IMR-90 (cell line): ENCODE data around the gene DNMT3A. TPM values are rescaled to one million over a fixed set of nuclear protein-coding genes. Genes with fewer than 3 reads are reported as not detected.

ENCODE experiments used
- ATAC-seq: fragments of 200-7000 bp; cut with Tn5 transposase; 2 replicates; pipeline ENCODE4 v1.9.1; 2020; ENCODE audit warnings: low read depth, mild to moderate bottlenecking, moderate library complexity
- BruUV-seq: library from RNA; stranded (reverse); fragments of 400-500 nt; replicated peaks from 2 replicates; lab custom pipeline; 2021; lab: Mats Ljungman, UMichigan
- CTCF ChIA-PET: fragments of 300-600 bp; formaldehyde crosslinking; extraction: SDS; loops from one replicate; lab custom pipeline; 2021; ENCODE audit warnings: antibody characterized with exemption; lab: Yijun Ruan, JAX
- POLR2A ChIA-PET: fragments of 300-600 bp; sonication (Branson Sonifier 250); formaldehyde crosslinking; loops from one replicate; lab custom pipeline; 2022; ENCODE audit warnings: antibody characterized with exemption; ENCODE audit not compliant: unreplicated experiment; lab: Charles Lee
- DNase-seq: peaks from one replicate; pipeline ENCODE4 v3.0.0; 2013
- H2AFZ ChIP-seq: replicated peaks from 2 replicates; pipeline ENCODE3; 2013; ENCODE audit warnings: low read length, mild to moderate bottlenecking; ENCODE audit not compliant: poor library complexity
- H2AK5ac ChIP-seq: 2 replicates; pipeline ENCODE4 v1.6.1; 2013; ENCODE audit warnings: low read depth, low read length, inconsistent platforms
- H2AK9ac ChIP-seq: replicated peaks from 2 replicates; pipeline ENCODE3; 2013; ENCODE audit warnings: mild to moderate bottlenecking, low read depth, low read length, moderate library complexity; ENCODE audit not compliant: poor library complexity
- H2BK120ac ChIP-seq: 2 replicates; pipeline ENCODE4 v1.6.1; 2013; ENCODE audit warnings: low read depth, low read length, inconsistent platforms
- H2BK15ac ChIP-seq: 3 replicates; pipeline ENCODE4 v1.6.1; 2013; ENCODE audit warnings: low read depth, low read length, inconsistent platforms
- H2BK20ac ChIP-seq: 2 replicates; pipeline ENCODE4 v1.6.1; 2013; ENCODE audit warnings: low read depth, mild to moderate bottlenecking, inconsistent platforms, low read length, moderate library complexity
- H2BK5ac ChIP-seq: 2 replicates; pipeline ENCODE4 v1.6.1; 2013; ENCODE audit warnings: mild to moderate bottlenecking, low read depth, low read length, inconsistent platforms; ENCODE audit not compliant: poor library complexity, severe bottlenecking
- H3K14ac ChIP-seq: replicated peaks from 2 replicates; pipeline ENCODE4 v1.6.1; 2013; ENCODE audit warnings: low read depth, low read length, inconsistent platforms
- H3K18ac ChIP-seq: 2 replicates; pipeline ENCODE4 v1.6.1; 2013; ENCODE audit warnings: low read depth, low read length, control low read depth
- H3K23ac ChIP-seq: 2 replicates; pipeline ENCODE4 v1.6.1; 2013; ENCODE audit warnings: low read depth, low read length, inconsistent platforms
- H3K27ac ChIP-seq: 2 replicates; pipeline ENCODE4 v1.5.1; 2013; ENCODE audit warnings: mild to moderate bottlenecking, control low read depth, low read length; ENCODE audit not compliant: insufficient read depth
- H3K27me3 ChIP-seq: 2 replicates; pipeline ENCODE4 v1.6.1; 2013; ENCODE audit warnings: low read length; ENCODE audit not compliant: control insufficient read depth, insufficient read depth
- H3K36me3 ChIP-seq: 2 replicates; pipeline ENCODE4 v1.6.1; 2013; ENCODE audit warnings: low read length, mixed read lengths; ENCODE audit not compliant: control insufficient read depth, insufficient read depth
- H3K4ac ChIP-seq: 2 replicates; pipeline ENCODE4 v1.6.1; 2013; ENCODE audit warnings: low read depth, low read length, inconsistent platforms
- H3K4me1 ChIP-seq: 2 replicates; pipeline ENCODE4 v1.6.1; 2013; ENCODE audit warnings: low read length, mixed read lengths; ENCODE audit not compliant: control insufficient read depth, insufficient read depth
- H3K4me2 ChIP-seq: 2 replicates; pipeline ENCODE4 v1.6.1; 2013; ENCODE audit warnings: low read depth, mild to moderate bottlenecking, control low read depth, low read length, moderate library complexity
- H3K4me3 ChIP-seq: 2 replicates; pipeline ENCODE4 v1.5.1; 2013; ENCODE audit warnings: low read depth, mild to moderate bottlenecking, control low read depth, low read length, moderate library complexity; ENCODE audit not compliant: insufficient read depth
- H3K56ac ChIP-seq: 2 replicates; pipeline ENCODE4 v1.6.1; 2013; ENCODE audit warnings: low read length, inconsistent platforms; ENCODE audit not compliant: insufficient read depth; ENCODE audit errors: extremely low read depth
- H3K79me1 ChIP-seq, 2 experiments: 2 replicates each; pipeline ENCODE4 v1.6.1; 2013; ENCODE audit warnings: low read length in 2 of 2, inconsistent platforms in 1 of 2, low read depth in 1 of 2
- H3K9ac ChIP-seq: 2 replicates; pipeline ENCODE4 v1.6.1; 2013; ENCODE audit warnings: low read depth, low read length, control low read depth
- H3K9me1 ChIP-seq: 2 replicates; pipeline ENCODE4 v1.6.1; 2013; ENCODE audit warnings: low read length, inconsistent platforms; ENCODE audit not compliant: insufficient read depth
- H3K9me3 ChIP-seq: 2 replicates; pipeline ENCODE4 v1.6.1; 2013; ENCODE audit warnings: low read length; ENCODE audit not compliant: control insufficient read depth, insufficient read depth
- H4K20me1 ChIP-seq: 2 replicates; pipeline ENCODE4 v1.6.1; 2013; ENCODE audit warnings: low read length, inconsistent platforms; ENCODE audit not compliant: insufficient read depth
- H4K5ac ChIP-seq: 2 replicates; pipeline ENCODE4 v1.6.1; 2013; ENCODE audit warnings: mild to moderate bottlenecking, low read depth, low read length, control low read depth
- H4K8ac ChIP-seq, 2 experiments: 2 replicates each; pipeline ENCODE4 v1.6.1; 2013; ENCODE audit warnings: low read depth in 2 of 2, low read length in 2 of 2, control low read depth in 1 of 2, inconsistent platforms in 1 of 2
- H4K91ac ChIP-seq: 2 replicates; pipeline ENCODE4 v1.6.1; 2013; ENCODE audit warnings: low read depth, low read length, inconsistent platforms; ENCODE audit not compliant: insufficient read depth
- CEBPB ChIP-seq: IDR thresholded peaks from 2 replicates; pipeline ENCODE4 v1.6.1; 2012; ENCODE audit warnings: low read depth, low read length, improper control_type of control experiment
- CHD1 ChIP-seq: IDR thresholded peaks from 2 replicates; pipeline ENCODE4 v1.6.1; 2012; ENCODE audit warnings: low read depth, low read length, improper control_type of control experiment
- MAFK ChIP-seq: IDR thresholded peaks from 2 replicates; pipeline ENCODE4 v1.6.1; 2012; ENCODE audit warnings: low read depth, low read length, improper control_type of control experiment
- MAZ ChIP-seq: IDR thresholded peaks from 2 replicates; pipeline ENCODE4 v1.6.1; 2012; ENCODE audit warnings: low read depth, mild to moderate bottlenecking, low read length, improper control_type of control experiment, moderate library complexity, borderline replicate concordance
- MXI1 ChIP-seq: IDR thresholded peaks from 2 replicates; pipeline ENCODE4 v1.6.1; 2012; ENCODE audit warnings: low read depth, mild to moderate bottlenecking, low read length, moderate library complexity, borderline replicate concordance
- NFE2L2 ChIP-seq: fragments of 150-350 bp; IDR thresholded peaks from 2 replicates; pipeline ENCODE4 v1.6.1; 2016; ENCODE audit warnings: low read depth, mild to moderate bottlenecking, low read length
- RAD21 ChIP-seq: IDR thresholded peaks from 2 replicates; pipeline ENCODE4 v1.6.1; 2012; ENCODE audit warnings: low read length, improper control_type of control experiment
- RCOR1 ChIP-seq: IDR thresholded peaks from 2 replicates; pipeline ENCODE4 v1.6.1; 2012; ENCODE audit warnings: mild to moderate bottlenecking, low read length, improper control_type of control experiment; ENCODE audit not compliant: insufficient replicate concordance
- RFX5 ChIP-seq: IDR thresholded peaks from 2 replicates; pipeline ENCODE4 v1.8.0; 2012; ENCODE audit warnings: low read depth, mild to moderate bottlenecking, low read length, moderate library complexity
- SMC3 ChIP-seq: fragments of 150-350 bp; IDR thresholded peaks from 2 replicates; pipeline ENCODE4 v1.6.1; 2016; ENCODE audit warnings: low read depth, mild to moderate bottlenecking, antibody characterized with exemption, low read length, moderate library complexity
- WGBS, 2 experiments: methylation state at CpG; one replicate each; pipeline versions ENCODE4 v1.1.5 to v1.1.7; 2013; ENCODE audit warnings: missing lambda C conversion rate in 2 of 2; ENCODE audit not compliant: insufficient read length in 1 of 2; ENCODE audit errors: extremely low coverage in 2 of 2; 5-methylcytosine and 5-hydroxymethylcytosine counted together
- dilution Hi-C: fragments of 300-500 bp; cut with HindIII; formaldehyde crosslinking; loops from one replicate; pipeline ENCODE4 v1.14.3; 2018; ENCODE audit warnings: low sequenced_read_pairs; ENCODE audit not compliant: unreplicated experiment
- in situ Hi-C: fragments of 300-500 bp; cut with MboI; formaldehyde crosslinking; loops from 3 replicates; pipeline ENCODE4 v1.14.3; 2019; ENCODE audit warnings: low sequenced_read_pairs, inconsistent platforms, mixed read lengths
- intact Hi-C: fragments of 100-400 bp; cut with micrococcal nuclease; formaldehyde crosslinking; loops from 2 replicates; pipeline ENCODE4 v1.10.0; 2022
- polyA plus RNA-seq, 3 experiments: library from polyadenylated mRNA; depleted of rRNA; stranded (reverse); fragments of >200 nt; gene quantifications; 2 replicates each; pipeline ENCODE4 v1.2.3, GENCODE V29; 2012; ENCODE audit warnings: low replicate concordance in 1 of 3
- total RNA-seq: library from RNA; depleted of rRNA; stranded (reverse); fragments of >200 nt; gene quantifications from 2 replicates; pipeline ENCODE4 v1.2.3, GENCODE V29; 2012
- TF ChIP-seq, protein P1 (sequence below): fragments of 150-350 bp; IDR thresholded peaks from 2 replicates; pipeline ENCODE4 v1.6.1; 2016; ENCODE audit warnings: low read depth, mild to moderate bottlenecking, low read length, moderate library complexity, borderline replicate concordance
- TF ChIP-seq, protein P2 (sequence below): conservative IDR thresholded peaks from 2 replicates; pipeline ENCODE4 v1.5.1; 2012; ENCODE audit warnings: mild to moderate bottlenecking, low read depth, low read length, improper control_type of control experiment

Gene DNMT3A
- total and polyA plus RNA-seq, 2 of the 4 experiments (the other 2 are of a cell fraction): 4.4 to 9.7 TPM

DNA sequence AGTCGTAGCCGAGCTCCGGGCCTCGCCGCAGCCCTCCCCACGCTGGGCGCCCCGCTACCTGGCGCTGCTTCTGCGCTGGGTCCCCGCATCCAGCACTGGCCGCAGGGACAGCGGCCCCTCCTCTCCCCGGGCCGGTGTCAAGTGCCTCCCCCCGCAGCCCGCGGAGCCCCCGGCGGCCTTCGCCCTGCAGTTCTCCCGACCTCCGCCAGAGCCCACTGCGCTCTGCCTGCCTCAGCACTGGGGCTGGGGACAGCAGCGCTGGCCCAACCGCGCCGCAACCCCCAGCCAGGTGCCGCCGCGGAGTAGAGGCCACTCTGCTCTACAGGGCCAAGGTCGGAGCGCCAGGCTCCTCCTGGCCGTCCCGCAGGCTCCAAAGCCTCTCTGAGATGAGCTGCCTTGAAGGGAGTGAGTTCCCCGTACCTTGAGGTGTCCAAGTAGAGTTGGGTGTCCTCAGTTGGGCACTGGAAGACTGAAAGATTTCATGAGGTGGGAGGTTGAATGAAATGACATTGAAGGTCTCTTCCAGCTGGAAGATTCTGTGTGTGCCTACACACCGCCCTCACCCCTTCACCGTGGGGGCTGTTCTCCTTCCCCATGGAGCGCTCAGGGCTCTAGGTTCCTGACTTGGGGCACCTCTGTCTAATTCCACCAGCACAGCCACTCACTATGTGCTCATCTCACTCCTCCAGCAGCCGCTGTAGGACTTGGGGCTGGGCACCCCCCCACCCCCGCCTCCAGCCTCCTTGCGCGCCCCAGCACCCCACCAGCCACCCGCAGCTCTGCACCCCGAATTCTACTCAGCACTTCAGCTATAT lies 854 bp upstream of the DNMT3A start:
- dilution Hi-C loops: no loop called here

More for the DNA sequence above, 854 bp upstream of the DNMT3A start:
- Histone ChIP-seq H2BK20ac (no peak overlapping the region), H4K8ac (no peak overlapping the region), H3K4me1 (peaks cover 12% of the 10 kb centered on the region; the same call in 1 of the 2 replicates), H3K56ac (no peak overlapping the region), H4K5ac (no peak overlapping the region), H3K36me3 (no peaks in the 10 kb centered on the region), H2BK120ac (no peak overlapping the region), H3K23ac (0 out of 2 replicates have a peak overlapping the region, but pooled peaks have one; percentile 49), H3K27me3 (no peaks in the 10 kb centered on the region), H3K9ac (no peak overlapping the region), H3K14ac (no peak overlapping the region), H3K4me2 (peak overlapping the region; percentile 77), H2BK5ac (no peak overlapping the region), H3K4me3 (peak overlapping the region; percentile 60), H3K79me1 (peaks cover 0 to 26% of the 10 kb centered on the region in 2 experiments; a peak in 1 of 4 replicates), H2AK9ac (peak overlapping the region; percentile 95), H3K4ac (no peak overlapping the region), H4K91ac (no peak overlapping the region), H2AFZ (peak overlapping the region; percentile 95), H3K9me3 (no peaks in the 10 kb centered on the region), H2BK15ac (no peak overlapping the region), H3K18ac (no peak overlapping the region), H2AK5ac (peak overlapping the region; percentile 16; the same call in 1 of the 2 replicates), H3K9me1 (peaks cover 5% of the 10 kb centered on the region; the same call in 1 of the 2 replicates), H3K27ac (no peak overlapping the region; the same call in 1 of the 2 replicates), H4K20me1 (peaks cover 22% of the 10 kb centered on the region)
- DNase-seq (peak; percentile 82), ATAC-seq (peak; percentile 87)
- intact Hi-C loops (loop anchor here (1.0 to 2.0 kb wide), 3 partner anchors 34 to 225 kb away; no protein-coding TSS in a partner anchor), in situ Hi-C loops (no loop called here)
- ChIA-PET POLR2A (no interaction called here), CTCF (interaction anchor here (0.6 kb wide), 1 partner anchor 1025 kb away, joined by 6 read pairs; no protein-coding TSS in a partner anchor)
- TF ChIP-seq MAZ (peak; percentile 96), MXI1 (peak; percentile 62), CEBPB (no peak), NFE2L2 (no peak), MAFK (no peak), RAD21 (peak; percentile 72), SMC3 (peak; percentile 65), RFX5 (no peak), RCOR1 (peak; percentile 95), CHD1 (no peak)
- TF ChIP-seq, protein P1, sequence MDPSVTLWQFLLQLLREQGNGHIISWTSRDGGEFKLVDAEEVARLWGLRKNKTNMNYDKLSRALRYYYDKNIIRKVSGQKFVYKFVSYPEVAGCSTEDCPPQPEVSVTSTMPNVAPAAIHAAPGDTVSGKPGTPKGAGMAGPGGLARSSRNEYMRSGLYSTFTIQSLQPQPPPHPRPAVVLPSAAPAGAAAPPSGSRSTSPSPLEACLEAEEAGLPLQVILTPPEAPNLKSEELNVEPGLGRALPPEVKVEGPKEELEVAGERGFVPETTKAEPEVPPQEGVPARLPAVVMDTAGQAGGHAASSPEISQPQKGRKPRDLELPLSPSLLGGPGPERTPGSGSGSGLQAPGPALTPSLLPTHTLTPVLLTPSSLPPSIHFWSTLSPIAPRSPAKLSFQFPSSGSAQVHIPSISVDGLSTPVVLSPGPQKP: no peak
- TF ChIP-seq, protein P2, sequence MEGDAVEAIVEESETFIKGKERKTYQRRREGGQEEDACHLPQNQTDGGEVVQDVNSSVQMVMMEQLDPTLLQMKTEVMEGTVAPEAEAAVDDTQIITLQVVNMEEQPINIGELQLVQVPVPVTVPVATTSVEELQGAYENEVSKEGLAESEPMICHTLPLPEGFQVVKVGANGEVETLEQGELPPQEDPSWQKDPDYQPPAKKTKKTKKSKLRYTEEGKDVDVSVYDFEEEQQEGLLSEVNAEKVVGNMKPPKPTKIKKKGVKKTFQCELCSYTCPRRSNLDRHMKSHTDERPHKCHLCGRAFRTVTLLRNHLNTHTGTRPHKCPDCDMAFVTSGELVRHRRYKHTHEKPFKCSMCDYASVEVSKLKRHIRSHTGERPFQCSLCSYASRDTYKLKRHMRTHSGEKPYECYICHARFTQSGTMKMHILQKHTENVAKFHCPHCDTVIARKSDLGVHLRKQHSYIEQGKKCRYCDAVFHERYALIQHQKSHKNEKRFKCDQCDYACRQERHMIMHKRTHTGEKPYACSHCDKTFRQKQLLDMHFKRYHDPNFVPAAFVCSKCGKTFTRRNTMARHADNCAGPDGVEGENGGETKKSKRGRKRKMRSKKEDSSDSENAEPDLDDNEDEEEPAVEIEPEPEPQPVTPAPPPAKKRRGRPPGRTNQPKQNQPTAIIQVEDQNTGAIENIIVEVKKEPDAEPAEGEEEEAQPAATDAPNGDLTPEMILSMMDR: peak; percentile 97
- 8% methylated on average over 19 of the region's 45 CpGs; no CpG with 5 or more reads in 1 of the 2 experiments for WGBS, 2 experiments
- BruUV-seq: no TSS peak
